Activated CD4-positive, alpha-beta T cell treated with anti-CD3 and anti-CD28 coated beads, Interleukin-2, amount 50 U/mL, for 4 hours (primary cell): ENCODE results near the gene CIBAR2.

Source experiments
- DNase-seq, 2 experiments: peaks; one replicate each; pipeline ENCODE4 v3.0.0-alpha.2; 2020

Gene CIBAR2

GRCh38 chr16:85112364-85112763, at the start of gene CIBAR2:
Gene CIBAR2 (minus strand): TSS chr16:85112472. CDS start chr16:85112352, 120 bp downstream.
- no peak for DNase-seq

DNA sequence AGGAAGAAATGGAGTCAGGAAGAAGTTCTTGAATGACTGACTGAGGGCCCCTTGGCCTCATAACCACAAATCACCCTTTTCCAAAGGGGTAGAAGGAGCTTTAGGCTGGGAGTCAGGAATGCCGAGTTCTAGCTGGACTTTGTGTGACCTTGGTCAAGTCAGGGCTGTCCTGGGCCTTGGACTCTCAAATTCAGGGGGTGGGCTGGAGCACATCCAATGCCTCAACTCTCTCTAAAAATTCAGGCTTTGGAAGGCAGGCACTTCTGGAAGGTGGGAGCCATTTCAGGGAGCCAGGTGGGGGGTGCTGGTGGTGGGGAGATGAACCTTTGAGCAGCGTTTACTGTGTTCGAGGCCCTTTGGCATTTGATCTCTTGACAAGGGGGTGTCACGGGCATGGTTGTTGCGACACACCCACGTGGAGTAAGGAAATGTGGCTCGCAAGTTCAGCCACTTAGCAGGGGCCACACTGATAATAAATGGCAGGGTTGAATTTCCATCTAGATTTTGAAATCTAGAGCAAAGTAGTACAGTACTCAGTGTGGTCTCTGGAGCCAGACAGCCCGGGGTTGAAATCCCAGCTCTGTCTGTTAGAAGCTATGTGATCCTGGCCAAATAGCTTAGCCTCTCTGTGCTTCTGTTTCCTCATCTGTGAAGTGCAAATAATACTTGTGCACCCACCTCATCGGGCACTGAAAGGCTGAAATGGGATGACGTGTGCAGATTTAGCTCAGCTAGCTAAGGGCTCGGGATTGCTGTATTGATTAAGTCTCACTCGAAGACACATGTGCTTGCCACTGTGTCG, 47.1 kb upstream of the CIBAR2 start:
- no peak for DNase-seq

DNA sequence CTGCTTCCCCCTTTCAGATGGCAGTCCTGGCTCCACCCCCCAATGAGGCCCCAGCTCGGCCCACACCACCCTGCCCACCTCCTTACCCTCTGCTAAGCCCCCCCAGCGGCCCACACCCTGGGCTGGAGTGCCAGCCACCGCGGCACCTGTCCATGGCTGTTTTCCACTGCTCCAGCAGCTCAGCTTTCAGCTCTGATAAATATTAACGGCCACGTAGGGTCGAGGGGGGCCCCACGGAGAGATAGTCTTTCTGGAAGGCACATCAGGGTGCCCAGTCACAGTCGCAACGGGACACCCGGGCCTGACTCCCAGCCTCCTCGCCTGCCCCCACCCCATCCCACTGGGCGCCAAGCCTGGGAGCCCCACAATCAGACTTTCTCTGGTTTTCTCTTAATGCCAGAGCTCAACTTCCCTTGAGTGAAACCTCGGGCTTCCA, 46.5 kb upstream of the CIBAR2 start:
- no peak for DNase-seq

GRCh38 chr16:85157813-85158742, 45.8 kb upstream of the CIBAR2 start:
- DNase-seq = no peak

GRCh38 chr16:85157372-85157771, 45.1 kb upstream of the CIBAR2 start:
- DNase-seq = no peak

DNA sequence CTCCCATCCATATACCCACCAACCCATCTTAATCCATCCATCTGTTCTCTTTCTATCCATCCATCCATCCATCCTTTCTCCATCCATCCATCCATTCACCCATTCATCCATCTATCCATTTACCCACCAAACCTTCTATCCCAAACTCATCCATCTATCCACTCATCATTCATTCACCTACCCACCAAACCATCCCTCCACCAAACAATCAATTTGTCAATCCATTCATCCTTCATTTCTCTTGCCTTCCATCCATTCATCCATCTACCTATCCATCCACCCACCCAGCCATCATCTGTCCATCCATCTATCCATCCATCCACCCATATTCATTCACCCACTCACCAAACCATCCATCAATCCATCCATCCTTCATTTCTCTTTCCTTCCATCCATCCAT, 44.6 kb upstream of the CIBAR2 start:
- DNase-seq = no peak

- no peak for DNase-seq
Observed at GRCh38 chr16:85156440-85156839, 44.2 kb upstream of the CIBAR2 start.

- DNase-seq = no peak
Observed at GRCh38 chr16:85153656-85154091, 41.4 kb upstream of the CIBAR2 start.

- no peak for DNase-seq
Observed at GRCh38 chr16:85153046-85153445, 40.8 kb upstream of the CIBAR2 start.

DNA sequence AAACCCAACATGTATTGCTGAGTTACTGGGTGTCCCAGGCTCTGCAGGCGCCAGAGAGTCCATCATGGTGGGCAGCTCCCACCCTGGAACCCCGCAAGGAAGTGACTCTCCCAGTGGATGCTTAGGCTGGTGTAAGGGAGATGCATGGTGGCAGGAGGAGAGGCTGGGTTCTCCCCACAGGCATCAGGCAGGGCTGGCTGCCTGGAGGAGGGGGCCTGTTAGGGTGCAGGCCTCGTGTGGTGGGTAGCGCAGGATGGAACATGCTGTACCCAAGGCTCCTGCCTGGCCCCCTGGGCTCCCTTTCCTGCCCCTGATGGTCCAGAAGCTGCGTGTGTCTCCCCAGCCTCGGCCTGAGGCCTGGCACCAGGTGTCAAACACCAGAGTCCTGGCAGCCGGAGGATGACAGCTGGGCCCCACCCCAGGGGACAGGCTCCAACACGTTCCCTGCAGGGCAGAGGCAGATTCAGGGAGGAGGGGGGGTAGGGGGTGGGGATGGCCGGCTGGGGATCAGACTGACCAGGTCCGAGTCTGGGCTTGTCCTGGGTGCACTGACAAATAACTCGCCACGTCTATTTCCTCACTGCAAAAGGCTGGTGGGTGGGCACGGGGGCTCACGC, 40.2 kb upstream of the CIBAR2 start:
- DNase-seq = no peak

- DNase-seq = no peak
Observed at GRCh38 chr16:85151603-85152413, 39.5 kb upstream of the CIBAR2 start.

DNA sequence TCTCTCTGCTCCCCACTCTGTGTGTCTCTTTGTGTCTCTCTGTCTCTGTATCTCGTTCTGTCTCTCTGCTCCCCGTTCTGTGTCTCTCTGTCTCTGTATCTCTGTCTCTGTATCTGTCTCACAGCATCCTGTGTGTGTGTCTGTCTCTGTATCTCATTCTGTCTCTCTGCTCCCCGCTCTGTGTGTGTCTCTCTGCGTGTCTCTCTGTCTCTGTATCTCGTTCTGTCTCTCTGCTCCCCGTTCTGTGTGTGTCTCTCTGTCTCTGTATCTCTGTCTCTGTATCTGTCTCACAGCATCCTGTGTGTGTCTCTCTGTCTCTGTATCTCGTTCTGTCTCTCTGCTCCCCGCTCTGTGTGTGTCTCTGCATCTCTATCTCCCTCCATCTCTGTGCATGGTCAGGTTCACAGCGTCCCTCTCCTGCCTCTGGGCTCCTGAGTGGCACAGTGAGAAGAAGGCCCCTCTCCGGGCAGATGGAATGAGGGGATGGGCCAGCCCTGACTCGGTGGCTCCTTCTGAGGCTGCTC, 38.9 kb upstream of the CIBAR2 start:
- no peak for DNase-seq

DNA sequence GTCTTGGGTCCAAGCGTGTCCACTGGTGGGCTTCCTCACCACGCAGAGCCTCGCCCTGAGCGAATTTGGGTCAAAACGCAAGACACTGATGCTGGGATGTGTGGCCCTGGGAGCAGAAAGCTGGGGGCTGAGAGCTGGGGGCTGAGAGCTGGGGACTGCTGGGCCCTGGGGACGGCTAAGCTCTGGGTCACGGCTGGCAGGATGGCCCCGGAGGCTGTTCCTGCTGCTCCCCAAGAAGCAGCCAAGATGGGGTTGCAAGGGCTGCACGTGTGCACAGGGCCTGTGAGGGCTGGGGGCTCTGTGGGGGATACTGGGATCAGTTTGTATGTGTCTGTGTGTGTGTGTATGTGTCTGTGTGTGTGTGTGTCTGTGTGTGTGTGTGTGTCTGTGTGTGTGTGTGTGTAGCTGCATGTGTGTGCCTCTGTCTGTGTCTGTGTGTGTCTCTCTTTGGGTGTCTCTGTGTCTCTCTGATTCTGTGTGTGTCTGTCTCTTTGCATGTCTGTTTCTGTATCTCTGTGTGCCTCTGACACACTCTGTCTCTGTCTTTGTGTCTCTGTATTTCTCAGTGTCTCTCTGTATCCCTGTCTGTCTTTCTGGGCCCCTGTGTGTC, 38.2 kb upstream of the CIBAR2 start:
- no peak for DNase-seq

DNA sequence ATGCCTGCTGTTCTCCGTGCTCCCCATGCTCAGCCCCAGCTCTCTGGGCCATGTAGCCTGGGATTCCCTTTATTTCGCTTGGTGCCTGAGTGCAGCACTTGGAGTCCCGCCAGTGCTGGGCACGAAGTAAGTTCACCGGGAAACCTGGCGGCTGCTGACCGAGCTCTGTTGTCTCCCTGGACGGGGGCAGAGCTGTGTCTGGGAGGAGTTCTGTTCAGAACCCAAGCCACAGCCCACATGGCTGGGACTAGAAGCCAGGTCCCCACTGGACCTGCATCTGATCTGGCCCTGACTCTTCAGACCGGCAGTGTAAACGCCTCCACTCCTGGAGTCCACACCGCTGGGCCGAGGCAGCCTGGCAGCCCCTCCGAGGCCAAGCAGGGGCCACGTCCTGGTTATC, 37.5 kb upstream of the CIBAR2 start:
- no peak for DNase-seq

DNA sequence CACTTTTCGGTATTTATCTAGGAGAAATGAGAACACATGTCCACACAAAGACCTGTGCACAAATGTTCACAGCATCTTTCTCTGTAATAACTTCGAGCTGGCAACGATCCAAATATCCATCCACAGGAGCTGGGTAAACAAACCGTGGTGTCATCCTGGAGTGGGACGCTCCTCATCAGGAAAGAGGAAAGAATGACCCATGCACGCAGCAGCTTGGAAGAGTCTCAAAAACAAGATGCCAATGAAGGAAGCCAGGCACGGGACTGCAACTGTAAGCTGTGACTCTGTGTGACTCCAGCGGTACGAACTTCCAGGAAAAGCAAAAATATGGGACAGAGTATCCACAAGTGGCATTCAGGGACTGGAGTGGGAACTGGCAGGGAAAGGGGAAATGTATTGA, 36.7 kb upstream of the CIBAR2 start:
- DNase-seq = no peak

GRCh38 chr16:85146922-85147651, 34.8 kb upstream of the CIBAR2 start:
- DNase-seq = no peak

GRCh38 chr16:85146532-85146797, 34.2 kb upstream of the CIBAR2 start:
- DNase-seq = no peak

GRCh38 chr16:85145734-85146531, 33.7 kb upstream of the CIBAR2 start:
- DNase-seq = no peak

DNA sequence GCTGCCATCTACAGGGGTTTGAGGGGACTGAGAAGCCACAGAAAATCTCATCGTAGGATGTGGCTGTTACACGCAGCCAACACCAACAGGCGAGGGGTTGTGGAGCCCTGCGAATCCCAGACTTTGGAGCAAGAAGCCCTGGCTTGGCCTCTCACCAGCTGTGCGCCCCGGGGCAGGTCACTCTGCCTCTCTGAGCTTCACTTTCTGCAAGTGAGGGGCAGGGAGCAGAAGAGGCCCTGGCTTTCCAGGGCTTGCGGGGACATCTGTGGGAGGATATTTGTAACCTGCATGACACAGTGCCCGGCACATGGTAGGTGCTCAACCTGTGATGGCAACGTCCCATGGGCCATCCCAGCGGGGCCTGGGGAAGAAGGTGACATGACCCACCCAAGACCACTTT, 32.9 kb upstream of the CIBAR2 start:
- no peak for DNase-seq
